IMR-90 (cell line): ENCODE results near the gene ENAH. TPM values are rescaled to one million over a fixed set of nuclear protein-coding genes. Genes with fewer than 3 reads are reported as not detected.

Experiments
- ATAC-seq: fragments of 200-7000 bp; cut with Tn5 transposase; 2 replicates; pipeline ENCODE4 v1.9.1; 2020; ENCODE audit warnings: low read depth, mild to moderate bottlenecking, moderate library complexity
- BruUV-seq: library from RNA; stranded (reverse); fragments of 400-500 nt; replicated peaks from 2 replicates; lab custom pipeline; 2021; lab: Mats Ljungman, UMichigan
- CTCF ChIA-PET: fragments of 300-600 bp; formaldehyde crosslinking; extraction: SDS; loops from one replicate; lab custom pipeline; 2021; ENCODE audit warnings: antibody characterized with exemption; lab: Yijun Ruan, JAX
- POLR2A ChIA-PET: fragments of 300-600 bp; sonication (Branson Sonifier 250); formaldehyde crosslinking; loops from one replicate; lab custom pipeline; 2022; ENCODE audit warnings: antibody characterized with exemption; ENCODE audit not compliant: unreplicated experiment; lab: Charles Lee
- DNase-seq: peaks from one replicate; pipeline ENCODE4 v3.0.0; 2013
- H2AFZ ChIP-seq: replicated peaks from 2 replicates; pipeline ENCODE3; 2013; ENCODE audit warnings: low read length, mild to moderate bottlenecking; ENCODE audit not compliant: poor library complexity
- H2AK5ac ChIP-seq: 2 replicates; pipeline ENCODE4 v1.6.1; 2013; ENCODE audit warnings: low read depth, low read length, inconsistent platforms
- H2AK9ac ChIP-seq: replicated peaks from 2 replicates; pipeline ENCODE3; 2013; ENCODE audit warnings: mild to moderate bottlenecking, low read depth, low read length, moderate library complexity; ENCODE audit not compliant: poor library complexity
- H2BK120ac ChIP-seq: 2 replicates; pipeline ENCODE4 v1.6.1; 2013; ENCODE audit warnings: low read depth, low read length, inconsistent platforms
- H2BK15ac ChIP-seq: 3 replicates; pipeline ENCODE4 v1.6.1; 2013; ENCODE audit warnings: low read depth, low read length, inconsistent platforms
- H2BK20ac ChIP-seq: 2 replicates; pipeline ENCODE4 v1.6.1; 2013; ENCODE audit warnings: low read depth, mild to moderate bottlenecking, inconsistent platforms, low read length, moderate library complexity
- H2BK5ac ChIP-seq: 2 replicates; pipeline ENCODE4 v1.6.1; 2013; ENCODE audit warnings: mild to moderate bottlenecking, low read depth, low read length, inconsistent platforms; ENCODE audit not compliant: poor library complexity, severe bottlenecking
- H3K14ac ChIP-seq: replicated peaks from 2 replicates; pipeline ENCODE4 v1.6.1; 2013; ENCODE audit warnings: low read depth, low read length, inconsistent platforms
- H3K18ac ChIP-seq: 2 replicates; pipeline ENCODE4 v1.6.1; 2013; ENCODE audit warnings: low read depth, low read length, control low read depth
- H3K23ac ChIP-seq: 2 replicates; pipeline ENCODE4 v1.6.1; 2013; ENCODE audit warnings: low read depth, low read length, inconsistent platforms
- H3K27ac ChIP-seq: 2 replicates; pipeline ENCODE4 v1.5.1; 2013; ENCODE audit warnings: mild to moderate bottlenecking, control low read depth, low read length; ENCODE audit not compliant: insufficient read depth
- H3K27me3 ChIP-seq: 2 replicates; pipeline ENCODE4 v1.6.1; 2013; ENCODE audit warnings: low read length; ENCODE audit not compliant: control insufficient read depth, insufficient read depth
- H3K36me3 ChIP-seq: 2 replicates; pipeline ENCODE4 v1.6.1; 2013; ENCODE audit warnings: low read length, mixed read lengths; ENCODE audit not compliant: control insufficient read depth, insufficient read depth
- H3K4ac ChIP-seq: 2 replicates; pipeline ENCODE4 v1.6.1; 2013; ENCODE audit warnings: low read depth, low read length, inconsistent platforms
- H3K4me1 ChIP-seq: 2 replicates; pipeline ENCODE4 v1.6.1; 2013; ENCODE audit warnings: low read length, mixed read lengths; ENCODE audit not compliant: control insufficient read depth, insufficient read depth
- H3K4me2 ChIP-seq: 2 replicates; pipeline ENCODE4 v1.6.1; 2013; ENCODE audit warnings: low read depth, mild to moderate bottlenecking, control low read depth, low read length, moderate library complexity
- H3K4me3 ChIP-seq: 2 replicates; pipeline ENCODE4 v1.5.1; 2013; ENCODE audit warnings: low read depth, mild to moderate bottlenecking, control low read depth, low read length, moderate library complexity; ENCODE audit not compliant: insufficient read depth
- H3K56ac ChIP-seq: 2 replicates; pipeline ENCODE4 v1.6.1; 2013; ENCODE audit warnings: low read length, inconsistent platforms; ENCODE audit not compliant: insufficient read depth; ENCODE audit errors: extremely low read depth
- H3K79me1 ChIP-seq, 2 experiments: 2 replicates each; pipeline ENCODE4 v1.6.1; 2013; ENCODE audit warnings: low read length in 2 of 2, inconsistent platforms in 1 of 2, low read depth in 1 of 2
- H3K9ac ChIP-seq: 2 replicates; pipeline ENCODE4 v1.6.1; 2013; ENCODE audit warnings: low read depth, low read length, control low read depth
- H3K9me1 ChIP-seq: 2 replicates; pipeline ENCODE4 v1.6.1; 2013; ENCODE audit warnings: low read length, inconsistent platforms; ENCODE audit not compliant: insufficient read depth
- H3K9me3 ChIP-seq: 2 replicates; pipeline ENCODE4 v1.6.1; 2013; ENCODE audit warnings: low read length; ENCODE audit not compliant: control insufficient read depth, insufficient read depth
- H4K20me1 ChIP-seq: 2 replicates; pipeline ENCODE4 v1.6.1; 2013; ENCODE audit warnings: low read length, inconsistent platforms; ENCODE audit not compliant: insufficient read depth
- H4K5ac ChIP-seq: 2 replicates; pipeline ENCODE4 v1.6.1; 2013; ENCODE audit warnings: mild to moderate bottlenecking, low read depth, low read length, control low read depth
- H4K8ac ChIP-seq, 2 experiments: 2 replicates each; pipeline ENCODE4 v1.6.1; 2013; ENCODE audit warnings: low read depth in 2 of 2, low read length in 2 of 2, control low read depth in 1 of 2, inconsistent platforms in 1 of 2
- H4K91ac ChIP-seq: 2 replicates; pipeline ENCODE4 v1.6.1; 2013; ENCODE audit warnings: low read depth, low read length, inconsistent platforms; ENCODE audit not compliant: insufficient read depth
- BHLHE40 ChIP-seq: fragments of 150-350 bp; IDR thresholded peaks from 2 replicates; pipeline ENCODE4 v1.6.1; 2016; ENCODE audit warnings: mild to moderate bottlenecking, low read depth, low read length
- CEBPB ChIP-seq: IDR thresholded peaks from 2 replicates; pipeline ENCODE4 v1.6.1; 2012; ENCODE audit warnings: low read depth, low read length, improper control_type of control experiment
- CHD1 ChIP-seq: IDR thresholded peaks from 2 replicates; pipeline ENCODE4 v1.6.1; 2012; ENCODE audit warnings: low read depth, low read length, improper control_type of control experiment
- CTCF ChIP-seq: conservative IDR thresholded peaks from 2 replicates; pipeline ENCODE4 v1.5.1; 2012; ENCODE audit warnings: mild to moderate bottlenecking, low read depth, low read length, improper control_type of control experiment
- ELK1 ChIP-seq: fragments of 150-350 bp; IDR thresholded peaks from 2 replicates; pipeline ENCODE4 v1.6.1; 2016; ENCODE audit warnings: low read depth, mild to moderate bottlenecking, low read length, moderate library complexity, borderline replicate concordance
- MAFK ChIP-seq: IDR thresholded peaks from 2 replicates; pipeline ENCODE4 v1.6.1; 2012; ENCODE audit warnings: low read depth, low read length, improper control_type of control experiment
- MAZ ChIP-seq: IDR thresholded peaks from 2 replicates; pipeline ENCODE4 v1.6.1; 2012; ENCODE audit warnings: low read depth, mild to moderate bottlenecking, low read length, improper control_type of control experiment, moderate library complexity, borderline replicate concordance
- MXI1 ChIP-seq: IDR thresholded peaks from 2 replicates; pipeline ENCODE4 v1.6.1; 2012; ENCODE audit warnings: low read depth, mild to moderate bottlenecking, low read length, moderate library complexity, borderline replicate concordance
- NFE2L2 ChIP-seq: fragments of 150-350 bp; IDR thresholded peaks from 2 replicates; pipeline ENCODE4 v1.6.1; 2016; ENCODE audit warnings: low read depth, mild to moderate bottlenecking, low read length
- RAD21 ChIP-seq: IDR thresholded peaks from 2 replicates; pipeline ENCODE4 v1.6.1; 2012; ENCODE audit warnings: low read length, improper control_type of control experiment
- RCOR1 ChIP-seq: IDR thresholded peaks from 2 replicates; pipeline ENCODE4 v1.6.1; 2012; ENCODE audit warnings: mild to moderate bottlenecking, low read length, improper control_type of control experiment; ENCODE audit not compliant: insufficient replicate concordance
- SMC3 ChIP-seq: fragments of 150-350 bp; IDR thresholded peaks from 2 replicates; pipeline ENCODE4 v1.6.1; 2016; ENCODE audit warnings: low read depth, mild to moderate bottlenecking, antibody characterized with exemption, low read length, moderate library complexity
- WGBS, 2 experiments: methylation state at CpG; one replicate each; pipeline versions ENCODE4 v1.1.5 to v1.1.7; 2013; ENCODE audit warnings: missing lambda C conversion rate in 2 of 2; ENCODE audit not compliant: insufficient read length in 1 of 2; ENCODE audit errors: extremely low coverage in 2 of 2; 5-methylcytosine and 5-hydroxymethylcytosine counted together
- dilution Hi-C: fragments of 300-500 bp; cut with HindIII; formaldehyde crosslinking; loops from one replicate; pipeline ENCODE4 v1.14.3; 2018; ENCODE audit warnings: low sequenced_read_pairs; ENCODE audit not compliant: unreplicated experiment
- in situ Hi-C: fragments of 300-500 bp; cut with MboI; formaldehyde crosslinking; loops from 3 replicates; pipeline ENCODE4 v1.14.3; 2019; ENCODE audit warnings: low sequenced_read_pairs, inconsistent platforms, mixed read lengths
- intact Hi-C: fragments of 100-400 bp; cut with micrococcal nuclease; formaldehyde crosslinking; loops from 2 replicates; pipeline ENCODE4 v1.10.0; 2022
- polyA plus RNA-seq, 3 experiments: library from polyadenylated mRNA; depleted of rRNA; stranded (reverse); fragments of >200 nt; gene quantifications; 2 replicates each; pipeline ENCODE4 v1.2.3, GENCODE V29; 2012; ENCODE audit warnings: low replicate concordance in 1 of 3
- total RNA-seq: library from RNA; depleted of rRNA; stranded (reverse); fragments of >200 nt; gene quantifications from 2 replicates; pipeline ENCODE4 v1.2.3, GENCODE V29; 2012

ENAH gene
- total and polyA plus RNA-seq, 2 of the 4 experiments (the other 2 are of a cell fraction): 61.3 to 86.9 TPM

DNA sequence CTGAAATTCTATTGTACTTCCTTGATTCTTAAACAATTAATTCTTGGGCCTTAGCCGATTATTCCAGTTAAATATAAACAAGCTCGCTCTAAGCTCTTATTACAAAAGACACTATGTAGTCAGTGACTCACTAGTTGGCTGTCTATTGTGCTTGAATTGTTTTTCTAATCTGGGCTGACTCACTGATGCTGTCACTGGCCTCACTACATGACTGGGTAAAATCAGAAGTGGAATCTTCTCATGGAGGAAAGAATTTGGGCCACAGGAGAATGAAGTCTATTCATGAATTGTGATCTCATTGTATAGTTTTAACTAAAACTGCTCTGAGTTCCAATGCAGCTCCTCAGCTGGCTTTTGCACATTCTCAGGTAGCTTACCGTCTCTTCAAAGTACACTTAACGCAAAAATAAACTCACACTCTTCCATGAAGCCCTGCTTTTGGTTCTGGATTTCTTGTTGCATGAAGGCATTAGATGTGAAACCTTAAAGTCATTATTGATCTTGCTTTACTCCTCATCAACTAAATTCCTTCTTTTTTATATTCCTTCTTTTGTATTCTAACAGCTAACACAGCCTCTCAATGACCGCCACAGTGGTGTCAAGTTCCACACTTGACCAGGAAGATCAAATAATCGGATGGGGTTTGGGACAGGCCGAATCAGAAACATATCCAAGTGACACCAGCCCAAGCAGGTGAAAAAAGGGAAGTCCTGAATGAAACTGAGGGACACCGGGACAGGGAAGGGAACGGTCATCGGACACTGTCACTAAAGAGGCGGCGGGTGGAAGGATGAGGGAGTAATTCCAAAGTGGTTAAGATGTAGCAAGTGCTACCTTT, 144.2 kb downstream of the ENAH start (continued):
- TF ChIP-seq SMC3 (no peak), RCOR1 (no peak), NFE2L2 (peak; percentile 93)

GRCh38 chr1:225506727-225507126, 146.2 kb downstream of the ENAH start:
- Histone ChIP-seq H3K56ac (no peak overlapping the region), H2BK20ac (no peak overlapping the region), H3K4me3 (no peak overlapping the region), H3K14ac (no peak overlapping the region), H3K27me3 (no peaks in the 10 kb centered on the region), H4K5ac (no peak overlapping the region), H4K20me1 (peaks cover 6% of the 10 kb centered on the region; the same call in 1 of the 2 replicates), H2AK5ac (no peak overlapping the region), H3K4ac (no peak overlapping the region), H3K36me3 (peaks cover 7% of the 10 kb centered on the region), H2BK5ac (no peak overlapping the region), H4K91ac (no peak overlapping the region), H3K4me1 (peaks cover 10% of the 10 kb centered on the region), H2BK15ac (no peak overlapping the region), H3K9me3 (no peaks in the 10 kb centered on the region), H3K23ac (no peak overlapping the region), H3K79me1 (peaks cover 5 to 16% of the 10 kb centered on the region in 2 experiments), H2AFZ (no peak overlapping the region), H4K8ac (no peak overlapping the region), H3K18ac (no peak overlapping the region), H3K9ac (no peak overlapping the region), H3K4me2 (no peak overlapping the region), H2AK9ac (no peak overlapping the region), H3K9me1 (peaks cover 11% of the 10 kb centered on the region), H3K27ac (no peak overlapping the region), H2BK120ac (no peak overlapping the region)
- intact Hi-C loops (no loop called here), in situ Hi-C loops (no loop called here), dilution Hi-C loops (no loop called here)
- no TSS peak for BruUV-seq
- DNase-seq (no peak), ATAC-seq (no peak)
- no CpG with 5 or more reads among the region's 1 CpG for WGBS, 2 experiments
- ChIA-PET CTCF (interaction anchor here (0.6 to 1.0 kb wide), 4 partner anchors 10 to 1329 kb away, joined by 3 to 7 read pairs (median 4); no protein-coding TSS in a partner anchor), POLR2A (no interaction called here)
- TF ChIP-seq SMC3 (no peak), CTCF (no peak), MAFK (no peak), MAZ (no peak), MXI1 (no peak), NFE2L2 (no peak), BHLHE40 (no peak), CHD1 (no peak), ELK1 (no peak), RAD21 (no peak), CEBPB (no peak), RCOR1 (no peak)
